ENCODE measurements around the gene MFSD6. TPM values are rescaled to one million over a fixed set of nuclear protein-coding genes. Genes with fewer than 3 reads are reported as not detected.

The MFSD6 gene
- total RNA-seq, 1 experiment from 2014 or later: 4.7 TPM

- ATAC-seq (no peak), DNase-seq (ENCODE audit: low spot score) (no peak)
- Mint-ChIP-seq H3K27ac (no peak overlapping the region), H3K4me3 (no peak overlapping the region), H3K4me1 (no peaks in the 10 kb centered on the region), H3K36me3 (no peaks in the 10 kb centered on the region), H3K9me3 (no peaks in the 10 kb centered on the region), H3K27me3 (ENCODE audit: low read depth) (no peaks in the 10 kb centered on the region; the same call in 1 of the 2 replicates)
- TF ChIP-seq, protein P1, sequence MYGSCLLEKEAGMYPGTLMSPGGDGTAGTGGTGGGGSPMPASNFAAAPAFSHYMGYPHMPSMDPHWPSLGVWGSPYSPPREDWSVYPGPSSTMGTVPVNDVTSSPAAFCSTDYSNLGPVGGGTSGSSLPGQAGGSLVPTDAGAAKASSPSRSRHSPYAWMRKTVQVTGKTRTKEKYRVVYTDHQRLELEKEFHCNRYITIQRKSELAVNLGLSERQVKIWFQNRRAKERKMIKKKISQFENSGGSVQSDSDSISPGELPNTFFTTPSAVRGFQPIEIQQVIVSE (CRISPR knock-in tag; IDR thresholded peaks at IDR 0.05; ENCODE audit: borderline replicate concordance): no peak
- TF ChIP-seq CREB1 (CRISPR knock-in tag; IDR thresholded peaks at IDR 0.05) (no peak), MYBL2 (CRISPR knock-in tag; IDR thresholded peaks at IDR 0.05) (no peak), FOXJ3 (CRISPR knock-in tag; IDR thresholded peaks at IDR 0.05; ENCODE audit: borderline replicate concordance) (no peak), USF2 (CRISPR knock-in tag; IDR thresholded peaks at IDR 0.05) (no peak), FOXP1 (CRISPR knock-in tag; IDR thresholded peaks at IDR 0.05; ENCODE audit: borderline replicate concordance) (no peak), NFATC4 (CRISPR knock-in tag; IDR thresholded peaks at IDR 0.05) (no peak), SOX15 (CRISPR knock-in tag; IDR thresholded peaks at IDR 0.05) (no peak), NFE2L1 (CRISPR knock-in tag; IDR thresholded peaks at IDR 0.05) (no peak)
- CTCF ChIA-PET: no interaction called here
- POLR2A ChIA-PET: no interaction called here
Observed at GRCh38 chr2:190460487-190460886, 52.3 kb downstream of the MFSD6 start.

GRCh38 chr2:190462181-190462580 is 54.0 kb downstream of the MFSD6 start:
- Mint-ChIP-seq H3K27me3 (ENCODE audit: low read depth) (no peaks in the 10 kb centered on the region), H3K4me3 (no peak overlapping the region), H3K36me3 (no peaks in the 10 kb centered on the region), H3K4me1 (peaks cover 8% of the 10 kb centered on the region), H3K9me3 (no peaks in the 10 kb centered on the region), H3K27ac (no peak overlapping the region)
- POLR2A ChIA-PET: no interaction called here
- CTCF ChIA-PET: no interaction called here
- no peak for DNase-seq (ENCODE audit: low spot score)
- no peak for ATAC-seq
- no peak for TF ChIP-seq NR2C2 (CRISPR knock-in tag; IDR thresholded peaks at IDR 0.05)
- no peak for TF ChIP-seq USF2 (CRISPR knock-in tag; IDR thresholded peaks at IDR 0.05)

GRCh38 chr2:190462611-190463010 is 54.5 kb downstream of the MFSD6 start:
- Mint-ChIP-seq H3K9me3 (no peaks in the 10 kb centered on the region), H3K27me3 (ENCODE audit: low read depth) (no peaks in the 10 kb centered on the region), H3K4me3 (no peak overlapping the region), H3K27ac (no peak overlapping the region), H3K4me1 (peaks cover 12% of the 10 kb centered on the region), H3K36me3 (no peaks in the 10 kb centered on the region)
- TF ChIP-seq, protein P2, sequence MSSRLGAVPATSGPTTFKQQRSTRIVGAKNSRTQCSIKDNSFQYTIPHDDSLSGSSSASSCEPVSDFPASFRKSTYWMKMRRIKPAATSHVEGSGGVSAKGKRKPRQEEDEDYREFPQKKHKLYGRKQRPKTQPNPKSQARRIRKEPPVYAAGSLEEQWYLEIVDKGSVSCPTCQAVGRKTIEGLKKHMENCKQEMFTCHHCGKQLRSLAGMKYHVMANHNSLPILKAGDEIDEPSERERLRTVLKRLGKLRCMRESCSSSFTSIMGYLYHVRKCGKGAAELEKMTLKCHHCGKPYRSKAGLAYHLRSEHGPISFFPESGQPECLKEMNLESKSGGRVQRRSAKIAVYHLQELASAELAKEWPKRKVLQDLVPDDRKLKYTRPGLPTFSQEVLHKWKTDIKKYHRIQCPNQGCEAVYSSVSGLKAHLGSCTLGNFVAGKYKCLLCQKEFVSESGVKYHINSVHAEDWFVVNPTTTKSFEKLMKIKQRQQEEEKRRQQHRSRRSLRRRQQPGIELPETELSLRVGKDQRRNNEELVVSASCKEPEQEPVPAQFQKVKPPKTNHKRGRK (CRISPR knock-in tag; IDR thresholded peaks at IDR 0.05; ENCODE audit: borderline replicate concordance): no peak
- TF ChIP-seq ZNF219 (CRISPR knock-in tag; IDR thresholded peaks at IDR 0.05; ENCODE audit: borderline replicate concordance) (no peak), HMGA2 (CRISPR knock-in tag; IDR thresholded peaks at IDR 0.05) (no peak), JUN (CRISPR knock-in tag; IDR thresholded peaks at IDR 0.05) (no peak), JAZF1 (CRISPR knock-in tag; IDR thresholded peaks at IDR 0.05) (no peak), ZNF317 (CRISPR knock-in tag; IDR thresholded peaks at IDR 0.05; ENCODE audit: borderline replicate concordance, low read depth) (no peak), ZSCAN18 (CRISPR knock-in tag; IDR thresholded peaks at IDR 0.05) (no peak), GRHL2 (CRISPR knock-in tag; IDR thresholded peaks at IDR 0.05; ENCODE audit: insufficient replicate concordance, severe bottlenecking) (no peak), NFYB (CRISPR knock-in tag; conservative IDR thresholded peaks at IDR 0.05; ENCODE audit: low read depth) (no peak), ZNF671 (CRISPR knock-in tag; IDR thresholded peaks at IDR 0.05) (no peak), ELF4 (CRISPR knock-in tag; IDR thresholded peaks at IDR 0.05; ENCODE audit: low read depth) (no peak), KAT7 (CRISPR knock-in tag; IDR thresholded peaks at IDR 0.05; ENCODE audit: borderline replicate concordance) (no peak)
- DNase-seq (ENCODE audit: low spot score) (no peak), ATAC-seq (no peak)
- CTCF ChIA-PET: no interaction called here
- POLR2A ChIA-PET: no interaction called here
